ENCODE measurements around the gene HBEGF.

DNA sequence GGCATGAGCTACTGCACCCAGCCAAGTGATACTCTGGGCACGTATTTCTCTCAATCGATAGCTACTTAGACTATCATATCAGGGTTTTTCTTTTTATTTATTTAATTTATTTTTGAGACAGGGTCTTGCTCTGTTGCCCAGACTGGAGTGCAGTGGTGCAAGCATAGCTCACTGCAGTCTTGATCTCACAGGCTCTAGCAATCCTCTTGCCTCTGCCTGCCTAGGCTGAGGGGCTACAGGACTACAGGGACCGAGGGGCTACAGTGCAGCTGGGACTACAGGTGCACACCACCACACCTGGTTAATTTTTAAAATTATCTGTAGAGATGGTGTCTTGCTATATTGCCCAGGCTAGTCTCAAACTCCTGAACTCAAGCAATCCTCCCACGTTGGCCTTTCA lies 34.9 kb upstream of the HBEGF start:
- TF ChIP-seq, protein P1, sequence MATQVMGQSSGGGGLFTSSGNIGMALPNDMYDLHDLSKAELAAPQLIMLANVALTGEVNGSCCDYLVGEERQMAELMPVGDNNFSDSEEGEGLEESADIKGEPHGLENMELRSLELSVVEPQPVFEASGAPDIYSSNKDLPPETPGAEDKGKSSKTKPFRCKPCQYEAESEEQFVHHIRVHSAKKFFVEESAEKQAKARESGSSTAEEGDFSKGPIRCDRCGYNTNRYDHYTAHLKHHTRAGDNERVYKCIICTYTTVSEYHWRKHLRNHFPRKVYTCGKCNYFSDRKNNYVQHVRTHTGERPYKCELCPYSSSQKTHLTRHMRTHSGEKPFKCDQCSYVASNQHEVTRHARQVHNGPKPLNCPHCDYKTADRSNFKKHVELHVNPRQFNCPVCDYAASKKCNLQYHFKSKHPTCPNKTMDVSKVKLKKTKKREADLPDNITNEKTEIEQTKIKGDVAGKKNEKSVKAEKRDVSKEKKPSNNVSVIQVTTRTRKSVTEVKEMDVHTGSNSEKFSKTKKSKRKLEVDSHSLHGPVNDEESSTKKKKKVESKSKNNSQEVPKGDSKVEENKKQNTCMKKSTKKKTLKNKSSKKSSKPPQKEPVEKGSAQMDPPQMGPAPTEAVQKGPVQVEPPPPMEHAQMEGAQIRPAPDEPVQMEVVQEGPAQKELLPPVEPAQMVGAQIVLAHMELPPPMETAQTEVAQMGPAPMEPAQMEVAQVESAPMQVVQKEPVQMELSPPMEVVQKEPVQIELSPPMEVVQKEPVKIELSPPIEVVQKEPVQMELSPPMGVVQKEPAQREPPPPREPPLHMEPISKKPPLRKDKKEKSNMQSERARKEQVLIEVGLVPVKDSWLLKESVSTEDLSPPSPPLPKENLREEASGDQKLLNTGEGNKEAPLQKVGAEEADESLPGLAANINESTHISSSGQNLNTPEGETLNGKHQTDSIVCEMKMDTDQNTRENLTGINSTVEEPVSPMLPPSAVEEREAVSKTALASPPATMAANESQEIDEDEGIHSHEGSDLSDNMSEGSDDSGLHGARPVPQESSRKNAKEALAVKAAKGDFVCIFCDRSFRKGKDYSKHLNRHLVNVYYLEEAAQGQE (IDR thresholded peaks at IDR 0.05): no peak
- TF ChIP-seq, protein P2, sequence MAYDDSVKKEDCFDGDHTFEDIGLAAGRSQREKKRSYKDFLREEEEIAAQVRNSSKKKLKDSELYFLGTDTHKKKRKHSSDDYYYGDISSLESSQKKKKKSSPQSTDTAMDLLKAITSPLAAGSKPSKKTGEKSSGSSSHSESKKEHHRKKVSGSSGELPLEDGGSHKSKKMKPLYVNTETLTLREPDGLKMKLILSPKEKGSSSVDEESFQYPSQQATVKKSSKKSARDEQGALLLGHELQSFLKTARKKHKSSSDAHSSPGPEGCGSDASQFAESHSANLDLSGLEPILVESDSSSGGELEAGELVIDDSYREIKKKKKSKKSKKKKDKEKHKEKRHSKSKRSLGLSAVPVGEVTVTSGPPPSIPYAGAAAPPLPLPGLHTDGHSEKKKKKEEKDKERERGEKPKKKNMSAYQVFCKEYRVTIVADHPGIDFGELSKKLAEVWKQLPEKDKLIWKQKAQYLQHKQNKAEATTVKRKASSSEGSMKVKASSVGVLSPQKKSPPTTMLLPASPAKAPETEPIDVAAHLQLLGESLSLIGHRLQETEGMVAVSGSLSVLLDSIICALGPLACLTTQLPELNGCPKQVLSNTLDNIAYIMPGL (CRISPR knock-in tag; IDR thresholded peaks at IDR 0.05; ENCODE audit: borderline replicate concordance): no peak
- TF ChIP-seq EP300 (IDR thresholded peaks at IDR 0.05): no peak
- TF ChIP-seq POLR2A (IDR thresholded peaks at IDR 0.05; ENCODE audit: low read length): no peak
- TF ChIP-seq, protein P3, sequence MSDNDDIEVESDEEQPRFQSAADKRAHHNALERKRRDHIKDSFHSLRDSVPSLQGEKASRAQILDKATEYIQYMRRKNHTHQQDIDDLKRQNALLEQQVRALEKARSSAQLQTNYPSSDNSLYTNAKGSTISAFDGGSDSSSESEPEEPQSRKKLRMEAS (IDR thresholded peaks at IDR 0.05): no peak
- TF ChIP-seq, protein P4, sequence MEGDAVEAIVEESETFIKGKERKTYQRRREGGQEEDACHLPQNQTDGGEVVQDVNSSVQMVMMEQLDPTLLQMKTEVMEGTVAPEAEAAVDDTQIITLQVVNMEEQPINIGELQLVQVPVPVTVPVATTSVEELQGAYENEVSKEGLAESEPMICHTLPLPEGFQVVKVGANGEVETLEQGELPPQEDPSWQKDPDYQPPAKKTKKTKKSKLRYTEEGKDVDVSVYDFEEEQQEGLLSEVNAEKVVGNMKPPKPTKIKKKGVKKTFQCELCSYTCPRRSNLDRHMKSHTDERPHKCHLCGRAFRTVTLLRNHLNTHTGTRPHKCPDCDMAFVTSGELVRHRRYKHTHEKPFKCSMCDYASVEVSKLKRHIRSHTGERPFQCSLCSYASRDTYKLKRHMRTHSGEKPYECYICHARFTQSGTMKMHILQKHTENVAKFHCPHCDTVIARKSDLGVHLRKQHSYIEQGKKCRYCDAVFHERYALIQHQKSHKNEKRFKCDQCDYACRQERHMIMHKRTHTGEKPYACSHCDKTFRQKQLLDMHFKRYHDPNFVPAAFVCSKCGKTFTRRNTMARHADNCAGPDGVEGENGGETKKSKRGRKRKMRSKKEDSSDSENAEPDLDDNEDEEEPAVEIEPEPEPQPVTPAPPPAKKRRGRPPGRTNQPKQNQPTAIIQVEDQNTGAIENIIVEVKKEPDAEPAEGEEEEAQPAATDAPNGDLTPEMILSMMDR (IDR thresholded peaks at IDR 0.05): no peak
- TF ChIP-seq, protein P5, sequence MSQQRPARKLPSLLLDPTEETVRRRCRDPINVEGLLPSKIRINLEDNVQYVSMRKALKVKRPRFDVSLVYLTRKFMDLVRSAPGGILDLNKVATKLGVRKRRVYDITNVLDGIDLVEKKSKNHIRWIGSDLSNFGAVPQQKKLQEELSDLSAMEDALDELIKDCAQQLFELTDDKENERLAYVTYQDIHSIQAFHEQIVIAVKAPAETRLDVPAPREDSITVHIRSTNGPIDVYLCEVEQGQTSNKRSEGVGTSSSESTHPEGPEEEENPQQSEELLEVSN (IDR thresholded peaks at IDR 0.05; ENCODE audit: borderline replicate concordance, low read depth): no peak
- TF ChIP-seq, protein P6, sequence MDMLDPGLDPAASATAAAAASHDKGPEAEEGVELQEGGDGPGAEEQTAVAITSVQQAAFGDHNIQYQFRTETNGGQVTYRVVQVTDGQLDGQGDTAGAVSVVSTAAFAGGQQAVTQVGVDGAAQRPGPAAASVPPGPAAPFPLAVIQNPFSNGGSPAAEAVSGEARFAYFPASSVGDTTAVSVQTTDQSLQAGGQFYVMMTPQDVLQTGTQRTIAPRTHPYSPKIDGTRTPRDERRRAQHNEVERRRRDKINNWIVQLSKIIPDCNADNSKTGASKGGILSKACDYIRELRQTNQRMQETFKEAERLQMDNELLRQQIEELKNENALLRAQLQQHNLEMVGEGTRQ (IDR thresholded peaks at IDR 0.05): no peak
- TF ChIP-seq ESRRA (IDR thresholded peaks at IDR 0.05; ENCODE audit: borderline replicate concordance, low read length): no peak
- no peak for TF ChIP-seq RFX5 (IDR thresholded peaks at IDR 0.05)
- TF ChIP-seq FOSL2 (IDR thresholded peaks at IDR 0.05): no peak
- no peak for TF ChIP-seq FOSL2 (CRISPR knock-in tag; IDR thresholded peaks at IDR 0.05)

All from A549 (cell line).